Measurements from ENCODE around the gene SRC. TPM values are rescaled to one million over a fixed set of nuclear protein-coding genes. Genes with fewer than 3 reads are reported as not detected.

The SRC gene
- total RNA-seq, 1 experiment from 2014 or later: 185 TPM

DNA sequence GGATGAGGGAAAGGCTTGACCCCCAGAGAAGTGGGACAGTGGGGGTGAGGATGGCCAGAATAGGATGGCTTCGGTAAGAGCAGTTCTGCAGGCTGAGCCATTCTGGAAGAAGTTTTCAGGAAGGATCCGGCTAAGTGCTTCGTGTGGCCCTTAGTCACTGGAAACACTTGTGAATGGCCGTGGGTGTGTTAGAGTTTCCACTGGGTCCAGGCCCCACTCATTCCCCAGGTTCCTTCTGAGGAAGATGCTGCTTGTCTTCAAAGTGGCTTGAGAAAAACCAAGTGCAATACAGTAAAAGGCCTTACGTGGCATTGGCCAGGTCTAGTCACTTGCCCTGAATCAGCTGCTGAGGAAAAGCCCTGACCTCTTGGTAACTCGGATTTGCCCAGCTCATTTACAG is 28.6 kb upstream of the SRC start:
- BruUV-seq (replicated peaks): no TSS peak
- peaks cover 15% of the 10 kb centered on the region for H3K36me3 Mint-ChIP-seq (ENCODE audit: insufficient read depth, unreplicated experiment)
- no peak for DNase-seq
- no peaks in the 10 kb centered on the region for H3K9me3 Mint-ChIP-seq (ENCODE audit: low read depth, unreplicated experiment)
- CTCF ChIA-PET: no interaction called here
- TF ChIP-seq, protein P1, sequence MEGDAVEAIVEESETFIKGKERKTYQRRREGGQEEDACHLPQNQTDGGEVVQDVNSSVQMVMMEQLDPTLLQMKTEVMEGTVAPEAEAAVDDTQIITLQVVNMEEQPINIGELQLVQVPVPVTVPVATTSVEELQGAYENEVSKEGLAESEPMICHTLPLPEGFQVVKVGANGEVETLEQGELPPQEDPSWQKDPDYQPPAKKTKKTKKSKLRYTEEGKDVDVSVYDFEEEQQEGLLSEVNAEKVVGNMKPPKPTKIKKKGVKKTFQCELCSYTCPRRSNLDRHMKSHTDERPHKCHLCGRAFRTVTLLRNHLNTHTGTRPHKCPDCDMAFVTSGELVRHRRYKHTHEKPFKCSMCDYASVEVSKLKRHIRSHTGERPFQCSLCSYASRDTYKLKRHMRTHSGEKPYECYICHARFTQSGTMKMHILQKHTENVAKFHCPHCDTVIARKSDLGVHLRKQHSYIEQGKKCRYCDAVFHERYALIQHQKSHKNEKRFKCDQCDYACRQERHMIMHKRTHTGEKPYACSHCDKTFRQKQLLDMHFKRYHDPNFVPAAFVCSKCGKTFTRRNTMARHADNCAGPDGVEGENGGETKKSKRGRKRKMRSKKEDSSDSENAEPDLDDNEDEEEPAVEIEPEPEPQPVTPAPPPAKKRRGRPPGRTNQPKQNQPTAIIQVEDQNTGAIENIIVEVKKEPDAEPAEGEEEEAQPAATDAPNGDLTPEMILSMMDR (IDR thresholded peaks at IDR 0.05; ENCODE audit: unreplicated experiment): no peak
- no peak overlapping the region for H3K27ac Mint-ChIP-seq (ENCODE audit: unreplicated experiment)
- H3K4me1 Mint-ChIP-seq (ENCODE audit: low read depth, unreplicated experiment): peaks cover 8% of the 10 kb centered on the region
- no peak overlapping the region for H3K4me3 Mint-ChIP-seq (ENCODE audit: low read depth, unreplicated experiment)
- H3K27me3 Mint-ChIP-seq (ENCODE audit: unreplicated experiment): no peaks in the 10 kb centered on the region
- intact Hi-C loops (cut with micrococcal nuclease; ENCODE audit: unreplicated experiment): no loop called here

- Mint-ChIP-seq H3K36me3 (ENCODE audit: insufficient read depth, unreplicated experiment) (peaks cover 15% of the 10 kb centered on the region), H3K9me3 (ENCODE audit: low read depth, unreplicated experiment) (peaks cover 4% of the 10 kb centered on the region), H3K4me1 (ENCODE audit: low read depth, unreplicated experiment) (peaks cover 8% of the 10 kb centered on the region), H3K27ac (ENCODE audit: unreplicated experiment) (no peak overlapping the region), H3K4me3 (ENCODE audit: low read depth, unreplicated experiment) (no peak overlapping the region), H3K27me3 (ENCODE audit: unreplicated experiment) (no peaks in the 10 kb centered on the region)
- TF ChIP-seq, protein P1 (IDR thresholded peaks at IDR 0.05; ENCODE audit: unreplicated experiment): no peak
- no peak for DNase-seq
- intact Hi-C loops (cut with micrococcal nuclease; ENCODE audit: unreplicated experiment): no loop called here
- no TSS peak for BruUV-seq (replicated peaks)
- CTCF ChIA-PET: interaction anchor here (1.0 to 1.1 kb wide), 2 partner anchors 19 to 52 kb away, joined by 3 read pairs; no protein-coding TSS in a partner anchor
These were observed 27.8 kb upstream of the SRC start for GRCh38 chr20:37317994-37318640.

DNA sequence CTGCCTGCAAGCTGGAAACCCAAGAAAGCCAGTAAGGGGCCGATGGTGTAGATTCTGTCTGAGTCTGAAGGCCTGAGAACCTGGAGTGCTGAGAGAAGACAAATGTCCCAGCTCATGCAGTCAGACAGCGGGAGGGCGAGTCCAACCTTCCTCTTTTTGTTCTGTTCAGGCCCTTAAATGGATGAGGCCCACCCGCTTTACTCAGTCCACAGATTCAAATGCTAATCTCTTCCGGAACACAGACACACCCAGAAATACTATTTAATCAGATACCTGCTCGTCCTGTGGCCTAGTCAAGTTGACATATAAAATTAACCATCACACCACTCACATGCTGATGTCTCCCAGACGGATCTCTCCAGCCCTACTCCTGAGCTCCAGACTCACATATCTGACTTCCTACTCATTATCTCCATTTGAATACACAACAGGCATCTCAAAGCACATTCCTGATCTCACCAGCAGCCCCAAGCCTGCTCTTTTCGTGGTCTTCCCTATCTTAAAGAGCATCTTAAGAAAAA is 26.7 kb upstream of the SRC start:
- TF ChIP-seq, protein P1 (IDR thresholded peaks at IDR 0.05; ENCODE audit: unreplicated experiment): no peak
- H3K27me3 Mint-ChIP-seq (ENCODE audit: unreplicated experiment): no peaks in the 10 kb centered on the region
- no peak overlapping the region for H3K4me3 Mint-ChIP-seq (ENCODE audit: low read depth, unreplicated experiment)
- H3K4me1 Mint-ChIP-seq (ENCODE audit: low read depth, unreplicated experiment): no peaks in the 10 kb centered on the region
- peaks cover 9% of the 10 kb centered on the region for H3K36me3 Mint-ChIP-seq (ENCODE audit: insufficient read depth, unreplicated experiment)
- intact Hi-C loops (cut with micrococcal nuclease; ENCODE audit: unreplicated experiment): no loop called here
- no peak for DNase-seq
- peaks cover 4% of the 10 kb centered on the region for H3K9me3 Mint-ChIP-seq (ENCODE audit: low read depth, unreplicated experiment)
- H3K27ac Mint-ChIP-seq (ENCODE audit: unreplicated experiment): no peak overlapping the region
- CTCF ChIA-PET: interaction anchor here (0.6 to 1.1 kb wide), 2 partner anchors 20 to 161 kb away, joined by 3 to 4 read pairs; no protein-coding TSS in a partner anchor
- BruUV-seq (replicated peaks): no TSS peak

DNA sequence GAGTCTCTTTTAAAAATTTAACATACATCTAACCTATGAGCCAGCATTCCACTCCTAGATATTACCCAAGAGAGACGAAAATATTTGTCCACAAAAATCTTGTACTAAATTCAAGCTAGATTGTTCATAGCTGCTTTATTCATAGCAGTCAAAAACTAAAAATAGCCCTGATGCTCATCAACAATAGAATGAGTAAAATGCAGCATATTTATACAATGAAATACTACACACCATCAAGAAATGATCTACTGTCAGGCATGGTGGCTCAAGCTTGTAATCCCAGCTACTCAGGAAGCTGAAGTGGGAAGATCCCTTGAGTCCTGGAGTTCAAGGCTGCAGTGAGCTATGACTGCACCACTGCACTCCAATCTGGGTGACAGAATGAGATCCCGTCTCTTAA is 22.0 kb upstream of the SRC start:
- Mint-ChIP-seq H3K9me3 (ENCODE audit: low read depth, unreplicated experiment) (peaks cover 4% of the 10 kb centered on the region), H3K36me3 (ENCODE audit: insufficient read depth, unreplicated experiment) (no peaks in the 10 kb centered on the region), H3K4me1 (ENCODE audit: low read depth, unreplicated experiment) (no peaks in the 10 kb centered on the region), H3K27ac (ENCODE audit: unreplicated experiment) (no peak overlapping the region), H3K27me3 (ENCODE audit: unreplicated experiment) (no peaks in the 10 kb centered on the region), H3K4me3 (ENCODE audit: low read depth, unreplicated experiment) (no peak overlapping the region)
- no peak for DNase-seq
- TF ChIP-seq, protein P1 (IDR thresholded peaks at IDR 0.05; ENCODE audit: unreplicated experiment): no peak
- no TSS peak for BruUV-seq (replicated peaks)
- CTCF ChIA-PET: interaction anchor here (0.6 kb wide), 2 partner anchors 9 to 21 kb away, joined by 3 to 5 read pairs; no protein-coding TSS in a partner anchor
- intact Hi-C loops (cut with micrococcal nuclease; ENCODE audit: unreplicated experiment): no loop called here
